ENCODE measurements around the gene SRSF5. TPM values are rescaled to one million over a fixed set of nuclear protein-coding genes. Genes with fewer than 3 reads are reported as not detected.

Gene SRSF5
- total RNA-seq, 1 experiment from 2014 or later: 310 TPM

DNA sequence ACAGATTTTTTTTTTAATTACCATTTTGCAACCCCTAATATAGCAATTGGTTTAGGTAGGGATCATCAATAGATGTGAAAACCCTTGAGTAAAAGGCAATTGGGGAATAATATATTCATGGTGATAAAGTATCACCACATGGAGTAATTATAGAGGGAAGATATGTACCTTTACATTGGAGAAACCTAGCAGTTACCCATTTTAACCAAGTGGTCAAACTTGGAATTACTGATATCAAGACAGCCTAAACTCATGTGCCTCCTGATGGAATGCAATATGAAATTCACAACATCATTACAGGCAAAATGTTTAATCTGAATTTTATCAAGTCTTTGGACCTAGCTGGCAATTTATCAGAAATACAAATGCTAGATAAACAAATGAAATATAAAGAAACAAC is 36.8 kb downstream of the SRSF5 start:
- DNase-seq: no peak
- intact Hi-C loops (cut with micrococcal nuclease; ENCODE audit: unreplicated experiment): no loop called here
- H3K4me3 Mint-ChIP-seq (ENCODE audit: unreplicated experiment): no peak overlapping the region
- no TSS peak for BruUV-seq (replicated peaks)
- TF ChIP-seq, protein P1, sequence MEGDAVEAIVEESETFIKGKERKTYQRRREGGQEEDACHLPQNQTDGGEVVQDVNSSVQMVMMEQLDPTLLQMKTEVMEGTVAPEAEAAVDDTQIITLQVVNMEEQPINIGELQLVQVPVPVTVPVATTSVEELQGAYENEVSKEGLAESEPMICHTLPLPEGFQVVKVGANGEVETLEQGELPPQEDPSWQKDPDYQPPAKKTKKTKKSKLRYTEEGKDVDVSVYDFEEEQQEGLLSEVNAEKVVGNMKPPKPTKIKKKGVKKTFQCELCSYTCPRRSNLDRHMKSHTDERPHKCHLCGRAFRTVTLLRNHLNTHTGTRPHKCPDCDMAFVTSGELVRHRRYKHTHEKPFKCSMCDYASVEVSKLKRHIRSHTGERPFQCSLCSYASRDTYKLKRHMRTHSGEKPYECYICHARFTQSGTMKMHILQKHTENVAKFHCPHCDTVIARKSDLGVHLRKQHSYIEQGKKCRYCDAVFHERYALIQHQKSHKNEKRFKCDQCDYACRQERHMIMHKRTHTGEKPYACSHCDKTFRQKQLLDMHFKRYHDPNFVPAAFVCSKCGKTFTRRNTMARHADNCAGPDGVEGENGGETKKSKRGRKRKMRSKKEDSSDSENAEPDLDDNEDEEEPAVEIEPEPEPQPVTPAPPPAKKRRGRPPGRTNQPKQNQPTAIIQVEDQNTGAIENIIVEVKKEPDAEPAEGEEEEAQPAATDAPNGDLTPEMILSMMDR (IDR thresholded peaks at IDR 0.05; ENCODE audit: insufficient read depth in 1 of 2, low read depth in 1 of 2, low read length in 1 of 2, severe bottlenecking in 1 of 2, unreplicated experiment in 1 of 2): no peak
- H3K27ac Mint-ChIP-seq (ENCODE audit: unreplicated experiment): no peak overlapping the region
- CTCF ChIA-PET: no interaction called here
- peaks cover 5% of the 10 kb centered on the region for H3K9me3 Mint-ChIP-seq (ENCODE audit: unreplicated experiment)
- Histone ChIP-seq H3K9me3 (no peaks in the 10 kb centered on the region; the same call in 1 of the 2 replicates), H3K4me3 (ENCODE audit: low read depth, low read length) (no peak overlapping the region), H3K27me3 (replicated peaks; ENCODE audit: control insufficient read depth, insufficient read depth, low read length) (no peaks in the 10 kb centered on the region), H3K36me3 (ENCODE audit: control insufficient read depth, insufficient read depth, low read length) (no peaks in the 10 kb centered on the region), H3K4me1 (peaks cover 11% of the 10 kb centered on the region)
- H3K27me3 Mint-ChIP-seq (ENCODE audit: insufficient read depth, unreplicated experiment): no peaks in the 10 kb centered on the region
- POLR2A ChIA-PET: no interaction called here
- H3K4me1 Mint-ChIP-seq (ENCODE audit: low read depth, unreplicated experiment): peaks cover 2% of the 10 kb centered on the region
- no peaks in the 10 kb centered on the region for H3K36me3 Mint-ChIP-seq (ENCODE audit: insufficient read depth, unreplicated experiment)

DNA sequence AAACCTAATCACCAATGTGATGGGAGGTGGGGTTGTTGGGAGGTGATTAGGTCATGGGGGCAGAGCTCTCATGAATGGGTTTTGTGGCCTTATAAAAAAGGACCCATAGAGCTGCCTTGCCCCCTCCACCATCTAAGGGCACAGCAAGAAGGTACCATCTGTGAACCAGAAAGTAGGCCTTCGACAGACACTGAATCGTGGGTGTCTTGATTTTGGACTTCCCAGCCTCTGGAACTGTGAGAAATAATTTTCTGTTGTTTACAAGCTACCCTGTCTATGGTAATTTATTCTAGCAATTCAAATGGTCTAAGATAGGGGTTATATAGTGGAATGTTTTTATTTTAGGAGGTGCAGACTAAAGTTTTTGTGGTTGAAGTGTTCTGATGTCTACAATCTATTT is 38.0 kb downstream of the SRSF5 start:
- no peaks in the 10 kb centered on the region for H3K27me3 Mint-ChIP-seq (ENCODE audit: insufficient read depth, unreplicated experiment)
- peaks cover 5% of the 10 kb centered on the region for H3K9me3 Mint-ChIP-seq (ENCODE audit: unreplicated experiment)
- H3K4me1 Mint-ChIP-seq (ENCODE audit: low read depth, unreplicated experiment): peaks cover 11% of the 10 kb centered on the region
- ChIA-PET CTCF (no interaction called here), POLR2A (no interaction called here)
- no peak overlapping the region for H3K4me3 Mint-ChIP-seq (ENCODE audit: unreplicated experiment)
- H3K9me3 ChIP-seq: no peaks in the 10 kb centered on the region; the same call in 1 of the 2 replicates
- intact Hi-C loops (cut with micrococcal nuclease; ENCODE audit: unreplicated experiment): no loop called here
- H3K36me3 Mint-ChIP-seq (ENCODE audit: insufficient read depth, unreplicated experiment): no peaks in the 10 kb centered on the region
- no peak for DNase-seq
- peaks cover 23% of the 10 kb centered on the region for H3K4me1 ChIP-seq
- no TSS peak for BruUV-seq (replicated peaks)
- no peaks in the 10 kb centered on the region for H3K36me3 ChIP-seq (ENCODE audit: control insufficient read depth, insufficient read depth, low read length)
- TF ChIP-seq, protein P1 (IDR thresholded peaks at IDR 0.05; ENCODE audit: insufficient read depth in 1 of 2, low read depth in 1 of 2, low read length in 1 of 2, severe bottlenecking in 1 of 2, unreplicated experiment in 1 of 2): no peak
- no peaks in the 10 kb centered on the region for H3K27me3 ChIP-seq (replicated peaks; ENCODE audit: control insufficient read depth, insufficient read depth, low read length)
- no peak overlapping the region for H3K4me3 ChIP-seq (ENCODE audit: low read depth, low read length)
- H3K27ac Mint-ChIP-seq (ENCODE audit: unreplicated experiment): no peak overlapping the region

DNA sequence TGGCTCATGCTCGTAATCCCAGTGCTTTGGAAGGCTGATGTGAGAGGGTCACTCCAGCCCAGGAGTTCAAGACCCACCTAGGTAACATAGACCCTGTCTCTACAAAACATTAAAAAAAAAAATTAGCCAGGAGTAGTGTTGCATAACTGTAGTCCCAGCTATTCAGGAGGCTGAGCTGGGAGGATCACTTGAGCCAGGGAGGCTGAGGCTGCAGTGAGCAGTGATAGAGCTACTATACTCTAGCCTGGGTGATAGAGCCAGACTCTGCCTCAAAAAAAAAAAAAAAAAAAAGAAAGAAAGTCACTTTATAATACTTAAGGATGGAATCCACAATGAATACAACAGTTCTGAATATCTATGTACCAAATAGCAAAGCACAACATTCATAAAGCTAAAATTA is 40.2 kb downstream of the SRSF5 start:
- intact Hi-C loops (cut with micrococcal nuclease; ENCODE audit: unreplicated experiment): no loop called here
- DNase-seq: no peak
- peaks cover 9% of the 10 kb centered on the region for H3K9me3 Mint-ChIP-seq (ENCODE audit: unreplicated experiment)
- ChIA-PET CTCF (interaction anchor here (0.7 kb wide), 1 partner anchor 1002 kb away, joined by 3 read pairs; the partner anchor contains the start of gene MAP3K9), POLR2A (interaction anchor here (0.5 kb wide), 1 partner anchor 221 kb away, joined by 3 read pairs; no protein-coding TSS in a partner anchor)
- BruUV-seq (replicated peaks): no TSS peak
- peaks cover 5% of the 10 kb centered on the region for H3K36me3 Mint-ChIP-seq (ENCODE audit: insufficient read depth, unreplicated experiment)
- no peak overlapping the region for H3K4me3 ChIP-seq (ENCODE audit: low read depth, low read length)
- H3K4me3 Mint-ChIP-seq (ENCODE audit: unreplicated experiment): no peak overlapping the region
- peaks cover 45% of the 10 kb centered on the region for H3K4me1 ChIP-seq
- H3K27ac Mint-ChIP-seq (ENCODE audit: unreplicated experiment): no peak overlapping the region
- H3K27me3 ChIP-seq (replicated peaks; ENCODE audit: control insufficient read depth, insufficient read depth, low read length): no peaks in the 10 kb centered on the region
- H3K36me3 ChIP-seq (ENCODE audit: control insufficient read depth, insufficient read depth, low read length): no peaks in the 10 kb centered on the region
- H3K9me3 ChIP-seq: no peaks in the 10 kb centered on the region; the same call in 1 of the 2 replicates
- H3K27me3 Mint-ChIP-seq (ENCODE audit: insufficient read depth, unreplicated experiment): no peaks in the 10 kb centered on the region
- peaks cover 26% of the 10 kb centered on the region for H3K4me1 Mint-ChIP-seq (ENCODE audit: low read depth, unreplicated experiment)
- TF ChIP-seq, protein P1 (IDR thresholded peaks at IDR 0.05; ENCODE audit: insufficient read depth in 1 of 2, low read depth in 1 of 2, low read length in 1 of 2, severe bottlenecking in 1 of 2, unreplicated experiment in 1 of 2): no peak
